ENCODE measurements around the gene ARMH1.

ARMH1 gene

DNA sequence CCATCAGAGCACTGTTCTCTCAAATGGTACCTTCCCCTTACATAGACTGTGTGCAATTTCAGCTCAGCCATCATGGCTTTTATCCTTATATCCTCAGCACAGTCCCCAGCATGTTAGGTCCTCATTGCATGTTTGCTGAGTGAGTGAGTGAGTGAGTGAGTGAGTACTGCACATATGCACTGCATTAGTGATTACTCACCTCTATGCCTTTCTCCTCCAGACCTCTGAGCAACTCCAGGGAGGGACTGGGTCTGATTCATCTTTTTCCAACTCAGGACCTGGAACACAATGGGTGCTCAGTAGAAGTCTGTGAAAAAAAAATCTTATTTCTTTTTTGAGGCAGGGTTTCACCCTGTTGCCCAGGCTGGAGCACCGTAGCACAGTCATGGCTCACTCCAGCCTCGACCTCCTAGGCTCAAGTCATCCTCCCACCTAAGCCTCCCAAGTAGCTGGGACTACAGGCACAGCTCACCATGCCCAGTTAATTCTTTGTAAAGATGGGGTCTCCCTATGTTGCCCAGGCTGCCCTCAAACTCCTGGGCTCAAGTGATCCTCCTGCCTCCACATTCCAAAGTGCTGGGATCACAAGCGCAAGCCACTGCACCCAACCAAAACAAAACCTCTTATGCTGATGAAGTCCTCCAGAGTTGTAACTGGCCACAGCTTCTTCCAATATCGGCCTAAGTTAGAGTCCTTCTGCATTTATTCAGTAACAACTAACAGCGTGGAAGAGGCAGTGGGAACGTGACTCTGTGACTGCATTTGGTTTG, 32.8 kb downstream of the ARMH1 start:
- TF ChIP-seq, protein P1, sequence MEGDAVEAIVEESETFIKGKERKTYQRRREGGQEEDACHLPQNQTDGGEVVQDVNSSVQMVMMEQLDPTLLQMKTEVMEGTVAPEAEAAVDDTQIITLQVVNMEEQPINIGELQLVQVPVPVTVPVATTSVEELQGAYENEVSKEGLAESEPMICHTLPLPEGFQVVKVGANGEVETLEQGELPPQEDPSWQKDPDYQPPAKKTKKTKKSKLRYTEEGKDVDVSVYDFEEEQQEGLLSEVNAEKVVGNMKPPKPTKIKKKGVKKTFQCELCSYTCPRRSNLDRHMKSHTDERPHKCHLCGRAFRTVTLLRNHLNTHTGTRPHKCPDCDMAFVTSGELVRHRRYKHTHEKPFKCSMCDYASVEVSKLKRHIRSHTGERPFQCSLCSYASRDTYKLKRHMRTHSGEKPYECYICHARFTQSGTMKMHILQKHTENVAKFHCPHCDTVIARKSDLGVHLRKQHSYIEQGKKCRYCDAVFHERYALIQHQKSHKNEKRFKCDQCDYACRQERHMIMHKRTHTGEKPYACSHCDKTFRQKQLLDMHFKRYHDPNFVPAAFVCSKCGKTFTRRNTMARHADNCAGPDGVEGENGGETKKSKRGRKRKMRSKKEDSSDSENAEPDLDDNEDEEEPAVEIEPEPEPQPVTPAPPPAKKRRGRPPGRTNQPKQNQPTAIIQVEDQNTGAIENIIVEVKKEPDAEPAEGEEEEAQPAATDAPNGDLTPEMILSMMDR (IDR thresholded peaks at IDR 0.05), result no peak
- no peak for DNase-seq (ENCODE audit: low spot score)
- no peak overlapping the region for H3K27ac ChIP-seq
- no peak overlapping the region for H3K4me3 ChIP-seq

DNA sequence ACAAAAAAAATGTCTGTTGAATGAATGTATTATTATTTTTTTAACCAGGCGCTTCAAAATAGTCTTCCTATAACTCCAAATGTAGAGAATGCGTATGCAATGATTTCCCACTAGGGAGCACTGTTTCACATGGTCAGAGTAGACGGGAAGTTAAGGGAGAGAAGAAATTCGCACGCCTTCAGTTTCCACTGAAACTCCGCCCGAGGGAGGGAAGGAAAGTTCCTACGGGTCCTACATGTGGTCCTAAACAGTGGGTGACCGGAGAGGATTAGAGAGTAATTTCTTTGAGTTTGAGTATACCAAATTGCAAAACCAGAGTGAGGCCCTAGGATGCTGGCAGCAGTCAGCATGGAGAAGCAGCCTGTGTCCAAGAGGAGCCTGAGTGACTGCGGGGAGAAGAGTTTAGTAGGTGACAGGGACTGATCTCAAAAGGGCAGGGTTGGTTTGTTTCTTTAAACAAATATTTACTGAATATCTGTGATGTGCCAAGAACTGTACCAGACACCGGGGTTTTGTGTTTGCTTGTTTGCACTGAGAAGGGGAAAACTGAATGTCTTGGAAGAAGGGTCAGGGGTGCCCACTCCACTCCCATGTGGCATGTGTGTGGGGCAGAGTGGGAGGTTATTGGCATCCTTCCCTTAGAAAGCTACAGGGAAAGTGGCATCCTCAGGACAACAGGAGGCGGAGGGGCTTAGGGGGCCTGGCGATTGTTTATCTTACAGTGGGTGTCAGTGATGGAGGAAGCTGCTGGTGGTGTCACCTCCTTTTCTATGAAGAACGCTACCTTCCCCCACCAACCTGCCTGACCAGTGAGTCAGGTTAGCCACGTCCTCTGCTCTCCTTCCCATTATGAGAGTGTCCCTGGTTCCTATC, 33.7 kb downstream of the ARMH1 start:
- H3K27ac ChIP-seq, result no peak overlapping the region
- TF ChIP-seq, protein P1 (IDR thresholded peaks at IDR 0.05), result peak; percentile 40
- H3K4me3 ChIP-seq, result peak overlapping the region; percentile 52
- no peak for DNase-seq (ENCODE audit: low spot score)

DNA sequence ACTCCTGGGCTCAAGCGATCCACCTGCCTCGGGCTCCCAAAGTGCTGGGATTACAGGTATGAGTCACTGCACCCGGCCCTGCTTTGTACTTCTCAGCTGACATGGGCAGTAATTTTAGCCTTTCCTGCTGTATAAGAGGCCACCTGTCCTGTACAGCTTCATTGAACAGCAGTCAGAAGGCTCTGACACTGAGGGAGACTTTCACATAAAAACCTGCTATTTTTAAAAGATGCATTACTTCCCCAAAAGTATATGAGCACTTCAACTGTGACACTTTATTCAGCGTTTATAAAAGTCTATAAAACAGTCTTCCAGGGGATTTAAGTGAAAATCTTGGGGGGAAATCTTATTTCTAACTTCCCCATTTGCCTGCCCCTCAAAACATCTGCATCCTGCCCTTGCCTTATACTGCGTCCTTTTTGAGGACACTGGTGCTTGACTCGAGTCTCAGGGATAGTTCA, 38.8 kb downstream of the ARMH1 start:
- TF ChIP-seq, protein P1 (IDR thresholded peaks at IDR 0.05), result no peak
- Histone ChIP-seq H3K27ac (no peak overlapping the region), H3K4me3 (no peak overlapping the region)
- no peak for DNase-seq (ENCODE audit: low spot score)

DNA sequence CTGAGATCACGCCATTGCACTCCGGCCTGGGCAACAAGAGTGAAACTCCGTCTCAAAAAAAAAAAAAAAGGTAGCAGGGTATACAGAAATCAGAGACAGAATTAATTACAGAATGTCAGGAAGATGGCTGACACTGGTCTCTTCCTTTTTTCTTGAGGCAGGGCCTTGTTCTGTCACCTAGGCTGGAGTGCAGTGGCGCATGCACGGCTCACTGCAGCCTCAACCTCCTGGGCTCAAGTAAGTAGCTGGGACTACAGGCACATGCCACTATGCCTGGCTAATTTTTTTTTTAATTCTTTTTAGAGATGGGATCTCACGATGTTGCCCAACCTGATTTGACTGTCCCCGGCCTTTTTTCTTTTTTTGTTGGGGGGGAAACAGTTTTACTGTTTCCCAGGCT, 40.0 kb downstream of the ARMH1 start:
- no peak overlapping the region for H3K27ac ChIP-seq
- TF ChIP-seq, protein P1 (IDR thresholded peaks at IDR 0.05), result no peak
- DNase-seq (ENCODE audit: low spot score), result no peak
- no peak overlapping the region for H3K4me3 ChIP-seq

DNA sequence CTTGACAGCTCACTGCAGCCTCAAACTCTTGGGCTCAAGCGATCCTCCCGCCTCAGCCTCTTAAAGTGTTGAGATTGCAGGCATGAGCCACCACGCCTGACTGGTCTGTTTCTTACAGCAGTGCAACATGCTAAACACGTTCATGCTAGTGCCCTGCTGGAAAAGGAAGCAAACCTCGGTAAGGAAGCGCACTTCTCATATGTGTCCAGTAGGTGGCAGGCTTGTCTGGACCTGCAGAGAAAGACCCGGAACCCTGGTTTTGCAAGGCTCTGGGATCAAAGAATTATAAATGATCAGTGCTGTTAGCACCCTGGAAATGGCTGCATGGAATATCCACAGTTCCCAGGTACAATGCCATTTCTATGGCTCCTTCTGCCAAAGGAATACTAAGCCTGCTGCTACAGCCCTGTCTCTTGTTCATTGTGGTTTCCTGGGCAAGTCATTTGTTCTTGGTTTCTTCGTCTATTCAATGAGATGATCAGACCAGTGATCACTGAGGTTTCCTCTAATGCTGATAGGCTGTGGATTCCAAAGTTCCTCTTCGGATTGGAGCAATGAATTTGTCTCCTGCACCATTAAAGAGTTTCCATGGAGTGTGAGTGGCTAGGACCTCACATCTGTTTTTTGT, 40.5 kb downstream of the ARMH1 start:
- Histone ChIP-seq H3K27ac (no peak overlapping the region), H3K4me3 (no peak overlapping the region)
- TF ChIP-seq, protein P1 (IDR thresholded peaks at IDR 0.05), result peak; percentile 80
- no peak for DNase-seq (ENCODE audit: low spot score)

DNA sequence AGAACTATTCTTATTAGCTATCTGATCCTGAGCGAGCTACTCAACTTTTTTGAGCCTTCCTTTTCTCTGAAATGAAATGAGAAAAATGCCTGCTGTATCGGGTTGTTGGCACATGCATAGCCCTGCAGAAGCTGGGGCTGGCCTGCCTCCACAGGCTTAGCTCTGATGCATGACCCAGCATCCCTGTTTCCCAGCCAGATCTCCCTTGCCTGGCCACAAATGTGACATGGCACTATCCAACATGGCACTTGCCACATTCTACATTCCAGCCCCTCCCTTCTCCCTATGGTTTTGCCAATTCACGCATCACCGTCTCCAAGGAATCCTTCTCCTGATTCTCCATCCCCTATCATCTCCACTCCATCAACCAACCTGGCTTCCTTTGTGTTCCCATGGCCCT, 42.6 kb downstream of the ARMH1 start:
- Histone ChIP-seq H3K27ac (no peak overlapping the region), H3K4me3 (no peak overlapping the region)
- no peak for DNase-seq (ENCODE audit: low spot score)
- TF ChIP-seq, protein P1 (IDR thresholded peaks at IDR 0.05), result no peak

All from coronary artery (tissue), 2 donors.